Measurements from ENCODE around the gene SLC35C1.

Gene SLC35C1

DNA sequence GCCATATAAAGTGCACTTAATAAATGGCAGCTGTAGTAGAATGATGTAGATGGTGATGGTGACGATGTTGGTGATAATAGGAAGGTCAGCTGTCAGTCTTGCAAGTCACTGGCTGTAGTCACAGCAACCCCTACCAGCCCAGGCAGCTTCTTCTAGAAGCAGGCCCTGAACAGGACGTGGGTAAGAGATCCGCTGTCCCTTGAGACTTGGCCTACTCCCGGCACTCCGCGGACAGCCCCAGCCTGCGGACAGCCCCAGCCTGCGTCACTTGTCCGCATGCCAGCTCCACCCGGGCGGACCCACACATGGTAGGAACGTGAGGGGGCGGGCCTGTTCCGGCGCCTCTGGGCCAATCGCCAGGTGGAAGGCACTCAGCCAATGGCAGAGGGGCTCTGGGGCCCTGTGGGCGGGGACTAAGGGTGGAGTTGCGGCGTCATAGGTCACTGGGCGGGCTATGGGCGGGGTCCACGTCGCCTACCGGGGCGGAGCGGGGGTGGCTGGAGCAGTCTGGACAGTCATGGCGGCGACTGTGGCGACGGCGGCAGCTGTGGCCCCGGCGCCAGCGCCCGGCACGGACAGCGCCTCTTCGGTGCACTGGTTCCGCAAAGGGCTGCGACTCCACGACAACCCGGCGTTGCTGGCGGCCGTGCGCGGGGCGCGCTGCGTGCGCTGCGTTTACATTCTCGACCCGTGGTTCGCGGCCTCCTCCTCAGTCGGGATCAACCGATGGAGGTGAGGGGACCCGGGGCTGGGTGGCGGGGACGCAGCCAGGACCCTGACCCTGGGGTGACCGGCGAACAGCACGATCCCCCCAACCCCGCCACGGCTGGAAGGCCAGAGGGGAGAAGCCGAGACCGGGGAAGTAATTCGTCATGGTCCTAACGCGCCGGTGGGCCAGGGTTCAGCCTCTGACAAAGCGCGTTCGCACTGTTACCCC lies 42.3 kb downstream of the SLC35C1 start, which contains the start of gene CRY2:
Gene CRY2 (plus strand): TSS at position 502 of the 937 bp plus-strand sequence. CDS start 16 bp downstream, at position 518.
- DNase-seq, result peak; percentile 98

DNA sequence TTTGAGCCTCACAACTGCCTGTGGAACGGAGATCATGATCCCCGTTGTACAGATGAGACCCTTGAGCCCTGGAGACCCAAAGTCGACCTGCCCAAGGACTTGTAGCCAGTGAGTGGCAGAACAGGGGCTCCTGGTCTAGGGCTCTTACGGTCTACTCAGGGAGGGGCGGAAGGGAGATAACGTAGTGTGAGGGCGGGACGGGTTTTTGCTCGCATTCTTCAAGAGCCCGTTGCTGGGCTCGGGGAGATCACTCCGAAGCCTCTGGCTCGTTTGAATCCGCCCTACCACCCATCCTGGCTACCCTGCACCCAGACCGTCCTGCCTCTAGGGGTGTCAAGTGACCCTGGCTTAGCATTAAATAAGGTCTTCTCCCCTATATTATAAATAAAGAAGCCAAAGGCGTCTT lies 43.0 kb downstream of the SLC35C1 start:
- peak; percentile 71 for DNase-seq

DNA sequence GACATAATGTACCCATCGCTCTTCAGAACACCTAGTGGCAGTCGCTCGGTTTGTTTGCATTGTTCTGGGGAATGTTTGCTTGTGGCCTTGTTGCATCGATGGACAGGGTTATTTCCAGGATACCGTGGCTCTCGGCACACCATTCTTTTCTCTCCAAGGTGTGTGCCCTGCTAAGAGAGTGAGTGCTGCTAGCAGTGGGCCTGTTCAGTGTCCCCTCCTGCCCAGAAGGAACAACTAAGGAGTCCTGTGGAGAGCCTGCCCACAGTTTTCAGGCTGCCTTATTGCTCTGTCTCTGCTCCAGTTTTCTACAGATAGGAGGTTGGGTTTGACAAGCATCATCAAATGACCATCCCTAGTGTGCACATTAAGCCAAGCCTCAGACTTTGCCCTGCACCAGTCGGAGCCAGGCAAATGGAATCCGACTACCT lies 43.7 kb downstream of the SLC35C1 start:
- DNase-seq, result peak; percentile 67

GRCh38 chr11:45850446-45850845 lies 45.5 kb downstream of the SLC35C1 start:
- DNase-seq, result no peak

DNA sequence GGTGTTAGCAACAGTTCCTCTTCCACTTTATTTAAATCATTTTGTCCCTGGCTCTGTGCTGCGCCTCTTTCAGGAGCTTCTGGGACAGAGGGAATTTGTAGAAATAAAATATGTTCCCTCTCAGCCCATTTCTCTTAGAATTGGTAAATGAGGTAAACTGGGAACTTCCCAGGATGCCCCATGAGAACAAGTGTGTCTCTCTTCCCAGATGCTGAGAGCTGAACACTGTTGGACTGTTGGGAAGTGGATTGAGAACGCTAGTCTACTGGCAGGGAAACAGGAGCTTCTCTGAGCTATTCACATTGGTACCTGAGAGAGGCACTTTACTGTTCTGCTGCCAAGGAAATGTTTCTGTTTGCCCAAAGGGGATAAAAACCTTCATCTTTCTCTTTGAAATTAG lies 46.3 kb downstream of the SLC35C1 start:
- DNase-seq, result no peak

DNA sequence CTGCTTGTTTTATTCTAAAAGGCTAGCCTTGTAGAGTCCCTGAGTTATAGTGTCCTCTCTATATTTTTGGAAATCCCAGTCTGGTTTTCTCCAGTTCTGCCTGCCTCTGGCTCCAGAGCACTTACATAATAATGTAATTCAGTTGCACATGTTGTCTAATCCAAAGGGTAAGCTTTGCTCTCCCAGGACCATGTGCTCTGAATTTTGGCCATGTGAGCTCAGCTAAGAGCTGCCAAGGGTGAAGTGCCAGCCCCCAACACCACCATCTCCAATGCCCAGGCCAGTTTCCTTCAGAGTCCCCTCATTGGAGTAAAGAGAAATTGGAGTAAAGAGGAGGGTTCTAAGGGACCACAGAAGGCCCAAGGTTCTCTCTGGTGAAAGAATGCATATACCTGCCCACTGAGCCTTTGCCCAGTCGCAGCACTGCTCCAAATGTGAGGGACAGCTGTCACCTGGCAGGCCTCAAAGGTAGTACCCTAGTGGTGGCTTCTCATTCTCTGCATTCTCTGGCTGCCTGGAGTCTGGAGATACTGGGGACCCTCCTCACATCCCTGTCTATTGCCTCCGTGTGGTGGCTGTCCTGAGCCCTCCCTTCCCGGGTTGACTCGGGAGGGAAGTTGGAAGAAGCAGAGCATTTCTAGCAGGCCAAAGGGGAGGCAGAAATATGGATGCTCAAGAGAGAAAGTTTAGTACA lies 47.2 kb downstream of the SLC35C1 start:
- DNase-seq, result no peak

- DNase-seq, result no peak
These were observed 47.8 kb downstream of the SLC35C1 start for GRCh38 chr11:45852712-45853101.

DNA sequence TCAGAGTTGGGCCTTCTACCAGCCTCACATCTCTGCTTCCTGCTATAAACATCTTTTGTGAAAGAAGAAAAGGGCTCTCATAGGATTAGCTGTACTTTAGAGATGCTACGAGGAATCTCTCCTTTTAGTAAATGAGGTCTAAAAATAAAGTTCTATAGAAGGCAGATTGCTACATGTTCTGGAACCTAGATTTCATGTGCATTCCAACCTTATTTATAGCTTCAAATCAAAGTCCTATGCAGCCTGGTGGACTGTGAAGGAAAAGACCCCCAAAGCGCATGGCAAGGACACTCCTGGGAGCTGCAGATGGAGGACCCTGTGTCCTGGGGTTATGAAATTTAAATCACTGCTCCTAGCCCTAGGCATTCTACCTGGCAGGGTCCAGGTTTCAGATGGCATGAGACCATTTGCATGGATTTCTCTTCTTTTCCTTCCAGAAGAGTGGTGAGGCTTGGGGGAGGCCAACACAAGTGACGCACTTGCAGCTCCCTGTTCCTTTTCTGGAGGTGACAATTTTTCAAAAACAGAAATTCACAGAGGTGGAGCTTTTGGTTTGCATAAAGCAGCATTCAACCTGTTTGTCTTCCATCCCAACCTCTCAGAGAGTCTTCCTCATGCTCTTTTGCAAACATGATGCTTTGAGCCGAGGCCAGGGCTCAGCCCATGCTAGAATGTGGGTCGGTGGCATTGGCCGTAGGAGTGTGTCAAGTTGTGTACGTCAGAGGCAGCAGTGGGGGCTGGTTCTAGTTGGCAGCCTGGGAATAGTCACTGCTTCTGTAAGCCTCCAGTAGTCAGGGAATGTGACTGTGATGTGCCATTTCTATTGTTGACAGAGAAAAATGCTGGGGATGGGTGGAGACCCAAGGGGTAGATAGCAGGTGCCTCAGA lies 48.6 kb downstream of the SLC35C1 start:
- DNase-seq, result no peak

DNA sequence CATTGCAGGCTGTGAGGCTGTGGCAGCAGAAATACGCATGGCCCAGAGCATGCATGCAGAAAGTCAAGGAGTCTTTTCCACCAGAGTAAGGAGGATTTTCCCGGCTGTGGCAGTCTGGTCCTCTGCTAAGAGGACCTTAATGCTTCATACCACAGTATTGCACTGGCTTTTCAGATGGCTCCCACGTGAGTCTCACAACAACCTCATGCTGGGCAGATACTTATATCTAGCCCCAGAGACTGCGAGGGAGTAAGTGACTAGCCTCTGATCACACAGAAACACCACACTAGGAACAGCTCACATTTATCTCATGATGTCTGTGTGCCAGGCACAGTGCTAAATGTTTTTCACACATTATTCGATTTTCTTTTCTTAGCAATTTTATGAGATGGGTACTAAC lies 50.4 kb downstream of the SLC35C1 start:
- DNase-seq, result no peak

DNA sequence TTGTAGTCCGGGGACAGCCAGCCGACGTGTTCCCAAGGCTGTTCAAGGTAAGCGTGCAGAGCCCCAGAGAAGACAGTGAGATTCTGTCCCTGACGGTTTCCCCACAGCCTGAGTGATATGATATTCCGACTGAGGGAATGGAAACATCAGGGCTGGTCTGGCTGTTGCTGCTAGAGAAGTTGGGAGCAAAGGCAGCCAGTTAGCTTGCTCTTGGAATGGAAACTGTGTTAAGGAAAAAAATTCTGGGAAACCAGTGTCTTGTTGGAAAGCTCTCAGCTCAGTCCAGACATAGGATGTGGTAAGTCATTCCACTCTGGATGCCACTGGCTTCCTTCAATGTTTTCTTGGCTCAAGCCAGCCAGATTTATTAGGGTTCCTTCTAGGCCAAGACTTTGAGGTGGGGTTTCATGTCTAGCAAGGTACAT lies 51.1 kb downstream of the SLC35C1 start:
- no peak for DNase-seq

GRCh38 chr11:45857961-45858474 lies 53.1 kb downstream of the SLC35C1 start:
- peak; percentile 8 for DNase-seq

- no peak for DNase-seq
These were observed 53.9 kb downstream of the SLC35C1 start for GRCh38 chr11:45858751-45859398.

- DNase-seq, result no peak
These were observed 54.8 kb downstream of the SLC35C1 start for GRCh38 chr11:45859661-45860140.

DNA sequence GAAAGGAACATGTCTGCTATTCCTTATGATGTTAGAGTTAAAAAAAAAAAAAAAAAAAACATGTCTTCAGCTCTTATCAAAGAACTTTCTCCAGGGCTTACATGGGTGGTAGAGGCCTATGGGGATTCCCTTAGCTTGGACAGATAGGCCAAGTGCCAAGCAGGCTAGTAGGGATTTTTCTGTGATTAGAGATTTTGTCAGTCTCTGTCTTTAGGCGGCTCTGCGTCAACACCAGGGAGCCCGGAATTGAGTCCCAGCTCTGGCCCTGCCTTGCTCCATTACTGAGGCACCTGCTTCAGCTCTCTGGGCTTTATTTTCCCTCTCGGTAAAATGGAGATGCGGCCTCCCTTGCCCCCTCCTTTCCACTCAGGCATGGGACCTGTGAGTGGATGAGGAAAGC lies 55.4 kb downstream of the SLC35C1 start:
- DNase-seq, result no peak

DNA sequence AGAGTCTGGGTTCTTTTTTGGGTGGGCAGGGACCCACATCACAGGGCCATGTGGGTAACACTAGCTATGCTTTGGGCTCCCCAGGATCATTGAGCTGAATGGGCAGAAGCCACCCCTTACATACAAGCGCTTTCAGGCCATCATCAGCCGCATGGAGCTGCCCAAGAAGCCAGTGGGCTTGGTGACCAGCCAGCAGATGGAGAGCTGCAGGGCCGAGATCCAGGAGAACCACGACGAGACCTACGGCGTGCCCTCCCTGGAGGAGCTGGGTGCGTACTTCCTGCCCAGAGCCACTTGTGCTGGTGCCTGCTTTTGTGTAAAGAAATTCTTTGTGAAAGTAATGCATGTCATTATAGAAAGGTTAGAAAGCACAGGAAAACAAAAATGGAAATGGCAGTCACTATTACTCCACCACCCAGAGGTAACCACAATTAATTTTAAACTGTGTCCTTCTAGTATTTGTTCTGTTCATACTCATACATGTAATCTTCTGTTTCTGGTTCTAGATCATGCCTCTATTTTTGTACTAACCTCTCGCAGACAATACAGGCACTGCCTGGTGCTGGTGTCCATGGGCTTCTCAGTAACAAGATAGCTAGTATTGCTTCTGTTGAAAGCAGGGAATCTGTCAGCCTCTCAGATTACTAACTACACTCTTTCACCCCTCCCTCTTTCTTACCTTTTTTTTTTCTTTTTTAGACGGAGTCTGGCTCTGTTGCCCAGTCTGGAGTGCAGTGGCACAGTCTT lies 56.0 kb downstream of the SLC35C1 start:
- DNase-seq, result no peak
